ENCODE data around the gene CCDC117. TPM values are rescaled to one million over a fixed set of nuclear protein-coding genes. Genes with fewer than 3 reads are reported as not detected.
"Not testable (repeated sequence)": the region's sequence is repeated elsewhere in the genome, so short reads cannot be mapped to it uniquely, and the experiment has no call there.

The CCDC117 gene
- polyA plus RNA-seq, 1 donor (not counting 4 experiments of a cell fraction or from before 2014, with no cell fraction given): 8.8 TPM

GRCh38 chr22:28737701-28738100, 34.8 kb upstream of the CCDC117 start:
- DNase-seq (ENCODE audit: low read depth, low spot score) (no peak), FAIRE-seq (no peak)
- no peaks in the 10 kb centered on the region for H3K9me3 ChIP-seq (ENCODE audit: control insufficient read depth, low read depth, low read length)
- peaks cover 0 to 10% of the 10 kb centered on the region in 2 experiments for H3K36me3 ChIP-seq (ENCODE audit: control insufficient read depth in 2 of 2, extremely low read depth in 1 of 2, insufficient read depth in 2 of 2, low read length in 2 of 2)
- peaks cover 3% of the 10 kb centered on the region for H3K4me1 ChIP-seq (ENCODE audit: control insufficient read depth, extremely low read depth, insufficient read depth, low read length)
- H3K9me1 ChIP-seq (ENCODE audit: control insufficient read depth, extremely low read depth, insufficient read depth, low read length): no peaks in the 10 kb centered on the region
- H4K20me1 ChIP-seq (ENCODE audit: control insufficient read depth, extremely low read depth, insufficient read depth, low read length): no peaks in the 10 kb centered on the region
- no peak overlapping the region for H3K27ac ChIP-seq (ENCODE audit: control insufficient read depth, insufficient read depth, low read length)
- H3K4me3 ChIP-seq (ENCODE audit: control insufficient read depth in 2 of 3, extremely low read depth in 1 of 3, insufficient read depth in 2 of 3, low read depth in 1 of 3, low read length in 3 of 3): no peak overlapping the region
- no peak overlapping the region for H3K4me2 ChIP-seq (ENCODE audit: control insufficient read depth, extremely low read depth, insufficient read depth, low read depth, low read length)
- peaks cover 23% of the 10 kb centered on the region for H3K79me2 ChIP-seq (ENCODE audit: control insufficient read depth, insufficient read depth, low read length)
- TF ChIP-seq EZH2 (IDR thresholded peaks at IDR 0.05; ENCODE audit: low read length) (no peak), CTCF (optimal IDR thresholded peaks at IDR 0.05 in 1 of 3, IDR thresholded peaks at IDR 0.05 in 1 of 3, conservative IDR thresholded peaks at IDR 0.05 in 1 of 3; ENCODE audit: extremely low read depth in 1 of 3, insufficient read depth in 2 of 3, low read length in 3 of 3) (no peak)
- H3K9ac ChIP-seq (ENCODE audit: control insufficient read depth, extremely low read depth, insufficient read depth, low read length): no peak overlapping the region
- no peak overlapping the region for H2AFZ ChIP-seq (ENCODE audit: control insufficient read depth, low read length)
- H3K27me3 ChIP-seq (ENCODE audit: control insufficient read depth, extremely low read depth, insufficient read depth, low read length): no peaks in the 10 kb centered on the region
- dilution Hi-C loops (cut with MboI; ENCODE audit: extremely low pct_ligation_motif_present, low sequenced_read_pairs): no loop called here

GRCh38 chr22:28738876-28739275, 33.6 kb upstream of the CCDC117 start:
- H3K4me1 ChIP-seq (ENCODE audit: control insufficient read depth, extremely low read depth, insufficient read depth, low read length); H2AFZ ChIP-seq (ENCODE audit: control insufficient read depth, low read length); H3K4me3 ChIP-seq (ENCODE audit: control insufficient read depth in 2 of 3, extremely low read depth in 1 of 3, insufficient read depth in 2 of 3, low read depth in 1 of 3, low read length in 3 of 3); H3K27me3 ChIP-seq (ENCODE audit: control insufficient read depth, extremely low read depth, insufficient read depth, low read length); H3K4me2 ChIP-seq (ENCODE audit: control insufficient read depth, extremely low read depth, insufficient read depth, low read depth, low read length); FAIRE-seq; H3K9me1 ChIP-seq (ENCODE audit: control insufficient read depth, extremely low read depth, insufficient read depth, low read length); DNase-seq (ENCODE audit: low read depth, low spot score); H3K27ac ChIP-seq (ENCODE audit: control insufficient read depth, insufficient read depth, low read length); dilution Hi-C loops (cut with MboI; ENCODE audit: extremely low pct_ligation_motif_present, low sequenced_read_pairs); H4K20me1 ChIP-seq (ENCODE audit: control insufficient read depth, extremely low read depth, insufficient read depth, low read length); H3K9ac ChIP-seq (ENCODE audit: control insufficient read depth, extremely low read depth, insufficient read depth, low read length); H3K9me3 ChIP-seq (ENCODE audit: control insufficient read depth, low read depth, low read length); H3K36me3 ChIP-seq (ENCODE audit: control insufficient read depth in 2 of 2, extremely low read depth in 1 of 2, insufficient read depth in 2 of 2, low read length in 2 of 2): not testable (repeated sequence)
- peaks cover 26% of the 10 kb centered on the region for H3K79me2 ChIP-seq (ENCODE audit: control insufficient read depth, insufficient read depth, low read length)

- Histone ChIP-seq H3K9ac (ENCODE audit: control insufficient read depth, extremely low read depth, insufficient read depth, low read length) (peak overlapping the region; percentile 91), H3K9me1 (ENCODE audit: control insufficient read depth, extremely low read depth, insufficient read depth, low read length) (no peaks in the 10 kb centered on the region), H4K20me1 (ENCODE audit: control insufficient read depth, extremely low read depth, insufficient read depth, low read length) (no peaks in the 10 kb centered on the region), H3K27ac (ENCODE audit: control insufficient read depth, insufficient read depth, low read length) (peak overlapping the region; percentile 79), H3K4me1 (ENCODE audit: control insufficient read depth, extremely low read depth, insufficient read depth, low read length) (peaks cover 3% of the 10 kb centered on the region), H3K27me3 (ENCODE audit: control insufficient read depth, extremely low read depth, insufficient read depth, low read length) (no peaks in the 10 kb centered on the region), H2AFZ (ENCODE audit: control insufficient read depth, low read length) (peak overlapping the region; percentile 94), H3K36me3 (ENCODE audit: control insufficient read depth in 2 of 2, extremely low read depth in 1 of 2, insufficient read depth in 2 of 2, low read length in 2 of 2) (peaks cover 5 to 8% of the 10 kb centered on the region in 2 experiments), H3K9me3 (ENCODE audit: control insufficient read depth, low read depth, low read length) (no peaks in the 10 kb centered on the region), H3K4me3 (ENCODE audit: control insufficient read depth in 2 of 3, extremely low read depth in 1 of 3, insufficient read depth in 2 of 3, low read depth in 1 of 3, low read length in 3 of 3) (peak overlapping the region; percentile 80 to 87 (median 86)), H3K4me2 (ENCODE audit: control insufficient read depth, extremely low read depth, insufficient read depth, low read depth, low read length) (peak overlapping the region; percentile 85), H3K79me2 (ENCODE audit: control insufficient read depth, insufficient read depth, low read length) (peaks cover 26% of the 10 kb centered on the region)
- FAIRE-seq: no peak
- dilution Hi-C loops (cut with MboI; ENCODE audit: extremely low pct_ligation_motif_present, low sequenced_read_pairs): no loop called here
- DNase-seq (ENCODE audit: low read depth, low spot score): no peak
- TF ChIP-seq CTCF (optimal IDR thresholded peaks at IDR 0.05 in 1 of 3, IDR thresholded peaks at IDR 0.05 in 1 of 3, conservative IDR thresholded peaks at IDR 0.05 in 1 of 3; ENCODE audit: extremely low read depth in 1 of 3, insufficient read depth in 2 of 3, low read length in 3 of 3): no peak
- no peak for TF ChIP-seq EZH2 (IDR thresholded peaks at IDR 0.05; ENCODE audit: low read length)
Observed at GRCh38 chr22:28741200-28741784, 31.2 kb upstream of the CCDC117 start.

Data from keratinocyte (primary cell).